ENCODE results near the gene KHDC4. TPM values are rescaled to one million over a fixed set of nuclear protein-coding genes. Genes with fewer than 3 reads are reported as not detected.
"Not testable (repeated sequence)": the region's sequence is repeated elsewhere in the genome, so short reads cannot be mapped to it uniquely, and the experiment has no call there.

The KHDC4 gene
- polyA plus RNA-seq, 1 donor: 38.0 TPM

DNA sequence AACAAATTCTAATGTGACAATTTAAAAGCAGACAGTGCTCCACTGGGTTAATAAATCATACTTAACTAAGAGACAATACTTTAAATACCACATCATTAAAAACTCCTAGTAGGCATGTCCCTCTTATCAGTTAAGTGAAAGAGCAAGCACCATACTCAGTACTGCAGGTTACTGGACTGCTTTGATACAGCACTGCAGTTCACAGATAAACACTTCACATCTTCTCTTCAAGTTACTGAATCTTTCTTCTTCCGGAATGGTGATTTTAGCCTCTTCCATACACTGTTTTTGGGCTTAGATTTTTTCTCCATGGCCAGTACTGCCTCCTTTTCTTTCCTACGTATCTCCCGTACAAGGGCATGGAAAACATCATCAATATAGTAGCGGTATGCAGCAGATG is 34.1 kb downstream of the KHDC4 start:
- no peak for DNase-seq (ENCODE audit: low read depth)

DNA sequence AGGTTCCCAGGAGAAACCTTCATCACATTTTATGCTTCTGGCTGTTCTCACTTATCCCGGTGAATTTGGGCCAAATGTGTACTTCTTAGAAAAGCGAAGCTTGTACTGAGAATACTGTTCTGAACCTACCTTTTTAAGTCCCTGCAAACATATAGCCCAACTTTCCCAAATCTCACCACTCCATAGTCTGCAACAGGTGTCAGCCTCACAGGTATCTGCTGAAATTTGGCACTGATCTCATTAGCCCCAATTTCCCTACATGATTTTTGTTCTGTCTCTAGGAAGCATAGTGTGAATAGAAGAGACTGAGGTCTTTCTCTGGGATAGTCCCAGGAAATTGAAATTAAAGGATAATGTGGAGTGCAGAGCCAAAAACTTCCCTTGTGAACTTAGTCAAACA is 34.5 kb downstream of the KHDC4 start:
- DNase-seq (ENCODE audit: low read depth): no peak

DNA sequence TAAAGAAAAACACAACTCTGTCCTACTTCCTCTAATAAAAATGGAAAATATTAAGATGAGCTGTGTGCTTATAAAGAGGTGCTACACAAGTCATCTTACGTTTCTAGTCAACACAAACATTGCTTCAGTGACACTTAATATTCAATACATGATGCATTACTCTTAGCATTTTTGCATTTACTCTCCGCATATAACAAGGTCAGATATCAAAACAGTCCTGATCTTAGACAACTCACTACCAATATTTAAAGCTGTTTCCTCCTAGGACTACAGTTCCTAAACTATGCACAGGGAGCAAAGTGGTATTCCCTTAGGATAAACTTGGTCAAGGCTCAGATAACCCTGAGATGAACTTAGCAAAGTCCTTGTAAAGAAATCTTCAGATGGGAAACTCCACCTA is 35.3 kb downstream of the KHDC4 start:
- no peak for DNase-seq (ENCODE audit: low read depth)

GRCh38 chr1:155897746-155898145 is 36.5 kb downstream of the KHDC4 start:
- DNase-seq (ENCODE audit: low read depth): no peak

- DNase-seq (ENCODE audit: low read depth): not testable (repeated sequence)
Measured at GRCh38 chr1:155896476-155896875, 37.7 kb downstream of the KHDC4 start.

- DNase-seq (ENCODE audit: low read depth): not testable (repeated sequence)
Measured at GRCh38 chr1:155895617-155896016, 38.6 kb downstream of the KHDC4 start.

DNA sequence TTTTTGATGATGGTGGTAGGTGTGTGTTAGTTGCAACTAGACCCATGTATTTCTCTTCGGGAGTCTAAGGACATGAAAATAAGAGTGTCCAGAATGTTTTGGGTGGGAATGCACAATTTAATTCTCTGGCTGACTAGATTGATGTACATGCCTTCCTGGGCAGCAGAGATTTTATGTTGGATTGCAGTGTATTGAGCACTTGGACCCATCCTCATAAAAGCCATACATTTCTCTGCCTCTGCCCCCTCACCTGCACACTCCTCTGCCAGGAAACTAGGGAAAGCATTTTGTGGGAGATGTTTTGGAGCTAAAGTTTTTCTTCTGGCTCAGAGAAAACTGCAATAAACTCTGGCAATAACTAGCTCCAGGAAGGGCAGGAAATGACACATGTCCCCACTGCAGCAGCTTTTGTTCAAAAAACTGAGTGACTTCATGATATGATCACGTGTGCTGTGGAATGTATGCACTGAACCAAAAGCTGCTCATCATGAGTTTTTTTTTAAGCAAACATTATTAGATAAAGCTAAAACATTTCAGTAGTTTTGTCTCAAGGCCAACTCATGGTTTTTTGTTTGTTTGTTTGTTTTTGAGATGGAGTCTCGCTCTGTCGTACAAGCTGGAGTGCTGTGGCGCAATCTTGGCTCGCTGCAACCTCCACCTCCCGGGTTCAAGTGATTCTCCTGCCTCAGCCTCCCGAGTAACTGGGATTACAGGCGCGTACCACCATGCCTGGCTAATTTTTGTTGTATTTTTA is 40.6 kb downstream of the KHDC4 start:
- DNase-seq (ENCODE audit: low read depth): peak; percentile 56

DNA sequence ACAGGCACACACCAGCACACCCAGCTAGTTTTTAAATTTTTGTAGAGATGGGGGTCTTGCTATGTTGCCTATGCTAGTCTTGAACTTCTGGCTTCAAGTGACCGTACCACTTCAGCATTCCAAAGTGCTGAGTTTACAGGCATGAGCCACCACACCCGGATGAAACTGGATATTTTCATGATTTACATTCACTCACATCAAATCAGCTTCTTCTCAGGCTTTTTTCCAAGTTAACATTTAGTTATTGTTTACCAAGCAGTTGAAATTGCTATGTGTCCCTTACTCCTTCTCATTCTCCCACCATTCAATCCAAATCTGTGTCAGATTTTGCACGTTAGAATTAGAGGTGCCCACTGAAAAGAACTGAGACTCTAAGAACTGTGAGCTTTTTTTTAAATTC is 41.4 kb downstream of the KHDC4 start:
- DNase-seq (ENCODE audit: low read depth): no peak

- no peak for DNase-seq (ENCODE audit: low read depth)
Measured at GRCh38 chr1:155890251-155890650, 44.0 kb downstream of the KHDC4 start.

- DNase-seq (ENCODE audit: low read depth): no peak
Measured at GRCh38 chr1:155889566-155889965, 44.6 kb downstream of the KHDC4 start.

DNA sequence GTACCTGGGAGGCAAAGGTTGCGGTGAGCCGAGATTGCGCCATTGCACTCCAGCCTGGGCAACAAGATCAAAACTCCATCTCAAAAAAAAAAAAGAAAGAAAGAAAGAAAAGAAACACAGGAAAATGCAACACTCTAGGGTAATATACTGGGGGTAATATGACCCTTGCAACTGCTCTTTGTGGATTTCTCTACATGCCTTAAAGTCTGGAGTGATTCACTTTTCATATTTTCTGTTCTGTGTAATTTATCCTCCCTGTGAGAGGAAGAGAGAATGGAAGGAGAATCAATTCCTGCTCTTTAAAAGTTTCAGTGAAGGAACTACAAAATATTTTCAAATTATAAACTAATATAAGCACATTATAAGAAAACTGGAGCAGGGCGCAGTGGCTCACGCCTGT is 45.7 kb downstream of the KHDC4 start:
- DNase-seq (ENCODE audit: low read depth): no peak

DNA sequence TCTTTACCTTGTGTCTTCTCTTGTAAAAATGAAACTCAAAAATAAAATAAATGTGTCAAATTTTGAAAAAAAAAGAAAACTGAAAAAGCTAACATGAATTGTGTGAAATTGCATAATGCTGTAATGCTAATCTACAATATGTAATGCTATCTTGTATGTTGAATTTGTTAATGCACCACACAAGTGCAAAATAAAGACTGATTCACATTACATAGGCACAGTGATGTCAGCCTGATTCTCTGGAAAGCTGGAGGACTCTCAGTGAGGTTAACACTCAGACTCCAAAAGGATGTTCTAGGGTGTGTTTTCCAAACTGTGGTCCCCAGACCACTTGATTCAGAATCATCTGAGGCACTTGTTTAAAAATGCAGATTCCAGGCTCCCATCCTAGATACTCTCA is 49.2 kb downstream of the KHDC4 start:
- no peak for DNase-seq (ENCODE audit: low read depth)

- no peak for DNase-seq (ENCODE audit: low read depth)
Measured at GRCh38 chr1:155884031-155884960, 49.9 kb downstream of the KHDC4 start.

DNA sequence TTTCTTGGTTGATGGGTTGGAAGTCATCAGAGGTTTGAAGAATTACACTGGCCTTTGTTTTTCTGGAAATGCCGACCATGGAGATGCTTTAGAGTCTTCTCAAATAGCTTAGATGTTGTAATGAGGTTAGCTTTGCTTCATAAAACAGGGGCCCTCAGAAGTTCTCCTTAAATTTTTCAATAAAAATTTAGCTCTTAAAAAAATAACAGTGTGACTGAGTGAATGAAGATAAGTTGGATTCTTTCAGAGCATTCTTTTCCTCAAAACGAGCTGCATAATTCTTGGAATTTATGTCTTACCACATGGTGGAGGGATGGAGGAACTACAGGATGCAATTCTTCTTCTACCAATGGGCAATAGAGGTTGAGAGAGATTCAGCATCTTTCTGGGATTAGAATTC is 51.4 kb downstream of the KHDC4 start:
- no peak for DNase-seq (ENCODE audit: low read depth)

DNA sequence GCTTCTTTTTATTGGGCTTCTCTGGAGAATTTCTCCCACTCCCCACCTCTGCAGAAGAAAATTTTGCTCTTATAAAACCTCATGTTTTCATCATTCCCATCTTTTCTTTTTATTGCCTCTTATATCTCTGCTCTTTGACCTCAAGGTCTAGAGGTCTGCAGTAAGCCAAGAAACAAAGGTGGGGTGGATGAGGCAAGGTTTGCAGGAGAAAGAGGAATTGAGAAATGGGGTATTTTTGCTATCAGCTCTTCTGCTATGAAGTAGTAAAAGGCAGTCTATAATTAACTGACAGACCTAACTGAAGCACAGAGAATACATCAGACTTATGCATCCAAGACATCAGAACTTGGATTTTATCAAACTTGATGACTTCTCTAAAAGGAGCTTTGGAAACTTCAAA is 52.0 kb downstream of the KHDC4 start:
- DNase-seq (ENCODE audit: low read depth): no peak

- no peak for DNase-seq (ENCODE audit: low read depth)
Measured at GRCh38 chr1:155880950-155881349, 53.3 kb downstream of the KHDC4 start.

- DNase-seq (ENCODE audit: low read depth): no peak
Measured at GRCh38 chr1:155880251-155880650, 54.0 kb downstream of the KHDC4 start.

DNA sequence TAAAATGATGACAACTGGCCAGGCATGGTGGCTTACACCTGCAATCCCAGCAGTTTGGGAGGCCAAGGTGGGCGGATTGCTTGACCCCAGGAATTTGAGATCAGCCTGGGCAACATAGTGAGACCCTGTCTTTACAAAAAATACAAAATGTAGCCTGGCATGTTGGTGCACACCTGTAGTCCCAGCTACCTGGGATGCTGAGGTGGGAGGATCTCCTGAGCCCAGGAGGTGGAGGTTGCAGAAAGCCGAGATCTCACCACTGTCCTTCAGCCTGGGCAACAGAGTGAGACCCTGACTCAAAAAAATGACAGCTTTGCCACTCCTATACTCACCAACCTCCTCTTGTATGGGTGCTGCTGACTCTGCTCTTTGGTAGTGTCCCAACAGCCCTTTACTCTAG is 56.3 kb downstream of the KHDC4 start:
- DNase-seq (ENCODE audit: low read depth): no peak

DNA sequence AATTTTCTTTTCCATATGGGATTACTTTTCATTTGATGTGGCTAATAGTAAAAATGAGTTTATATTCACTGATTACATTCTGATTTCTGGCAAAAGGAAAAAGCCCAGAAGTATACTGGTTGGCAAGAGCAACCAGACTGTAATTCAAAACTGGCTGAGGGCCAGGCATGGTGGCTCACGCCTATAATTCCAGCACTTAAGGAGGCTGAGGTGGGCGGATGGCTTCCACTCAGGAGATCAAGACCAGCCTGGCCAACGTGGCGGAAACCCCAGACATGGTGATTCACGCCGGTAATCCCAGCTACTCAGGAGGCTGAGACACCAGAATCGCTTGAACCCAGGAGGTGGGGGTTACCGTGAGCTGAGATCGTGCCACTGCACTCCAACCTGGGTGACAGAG is 60.4 kb downstream of the KHDC4 start:
- no peak for DNase-seq (ENCODE audit: low read depth)

- no peak for DNase-seq (ENCODE audit: low read depth)
Measured at GRCh38 chr1:155872527-155872926, 61.7 kb downstream of the KHDC4 start.

GRCh38 chr1:155871390-155871789 is 62.8 kb downstream of the KHDC4 start:
- DNase-seq (ENCODE audit: low read depth): no peak

- no peak for DNase-seq (ENCODE audit: low read depth)
Measured at GRCh38 chr1:155867766-155868165, 66.4 kb downstream of the KHDC4 start.

DNA sequence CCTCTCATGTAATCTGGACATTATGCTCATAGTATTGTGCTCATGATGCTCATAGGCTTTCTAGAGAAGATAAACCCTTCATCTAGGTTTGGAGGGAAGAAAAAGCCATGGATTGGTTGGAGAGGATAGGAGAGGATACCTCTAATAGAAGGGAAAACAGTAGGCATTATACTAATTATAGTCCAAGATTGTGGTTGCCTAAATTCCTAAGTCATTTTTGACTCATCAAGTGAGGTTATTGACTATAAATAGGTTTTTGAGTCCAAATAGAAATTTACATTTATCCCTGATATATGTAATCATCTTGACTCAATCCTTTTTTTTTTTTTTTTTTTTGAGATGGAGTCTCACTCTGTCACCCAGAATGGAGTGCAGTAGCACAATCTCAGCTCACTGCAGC is 69.8 kb downstream of the KHDC4 start:
- no peak for DNase-seq (ENCODE audit: low read depth)
